GM19452 (cell line): ENCODE measurements around the gene THTPA.

Source experiments
- ATAC-seq: cut with Tn5 transposase; IDR thresholded peaks from one replicate; pipeline ENCODE4 v1.9.1; 2021; ENCODE audit not compliant: unreplicated experiment

The THTPA gene

GRCh38 chr14:23566778-23567185 is 10.7 kb downstream of the THTPA start:
- peak; percentile 6 for ATAC-seq

GRCh38 chr14:23567186-23568020 is 11.3 kb downstream of the THTPA start, which contains the start of gene AP1G2:
TSS of gene AP1G2 (minus strand) at chr14:23567791. CDS start at chr14:23567314, 477 bp downstream.
- peak; percentile 83 for ATAC-seq

GRCh38 chr14:23568021-23568599 is 12.0 kb downstream of the THTPA start:
- ATAC-seq, result no peak

- no peak for ATAC-seq
Measured at GRCh38 chr14:23568600-23569331, 12.7 kb downstream of the THTPA start.

DNA sequence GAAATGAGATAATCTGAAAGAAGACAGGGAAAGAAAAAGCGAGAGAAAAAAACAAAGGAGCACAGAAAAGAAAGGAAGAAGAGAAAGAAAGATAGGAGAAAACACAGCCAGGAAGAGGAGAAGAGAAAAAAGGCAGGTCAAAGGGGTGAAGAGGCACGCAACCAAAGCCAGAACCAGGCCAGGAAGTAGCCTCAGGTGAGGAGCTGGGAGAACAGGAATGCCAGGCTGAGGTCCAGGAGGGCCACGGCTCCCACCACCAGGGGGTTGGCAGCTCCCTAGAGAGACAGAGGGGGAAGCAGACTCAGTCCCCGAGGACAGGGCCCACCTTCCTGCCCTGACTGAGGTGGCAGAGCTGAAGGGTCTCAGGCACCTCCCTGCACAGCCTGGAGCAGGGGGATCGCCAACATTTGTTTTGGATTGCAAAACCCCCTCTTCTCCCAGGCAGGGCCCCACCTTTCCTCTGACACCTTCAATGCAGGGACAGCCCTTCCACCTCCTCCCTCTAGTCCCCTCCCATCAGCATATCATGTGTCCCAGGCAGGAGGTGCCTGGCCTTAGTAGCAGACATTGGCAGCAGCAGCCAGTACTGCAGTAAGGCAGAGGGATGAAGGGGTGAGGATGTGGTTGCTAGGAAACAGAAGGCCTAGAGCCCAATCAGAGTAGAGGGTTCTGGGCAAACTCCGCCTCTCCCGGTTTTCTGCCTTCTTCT is 13.5 kb downstream of the THTPA start:
- ATAC-seq, result no peak

DNA sequence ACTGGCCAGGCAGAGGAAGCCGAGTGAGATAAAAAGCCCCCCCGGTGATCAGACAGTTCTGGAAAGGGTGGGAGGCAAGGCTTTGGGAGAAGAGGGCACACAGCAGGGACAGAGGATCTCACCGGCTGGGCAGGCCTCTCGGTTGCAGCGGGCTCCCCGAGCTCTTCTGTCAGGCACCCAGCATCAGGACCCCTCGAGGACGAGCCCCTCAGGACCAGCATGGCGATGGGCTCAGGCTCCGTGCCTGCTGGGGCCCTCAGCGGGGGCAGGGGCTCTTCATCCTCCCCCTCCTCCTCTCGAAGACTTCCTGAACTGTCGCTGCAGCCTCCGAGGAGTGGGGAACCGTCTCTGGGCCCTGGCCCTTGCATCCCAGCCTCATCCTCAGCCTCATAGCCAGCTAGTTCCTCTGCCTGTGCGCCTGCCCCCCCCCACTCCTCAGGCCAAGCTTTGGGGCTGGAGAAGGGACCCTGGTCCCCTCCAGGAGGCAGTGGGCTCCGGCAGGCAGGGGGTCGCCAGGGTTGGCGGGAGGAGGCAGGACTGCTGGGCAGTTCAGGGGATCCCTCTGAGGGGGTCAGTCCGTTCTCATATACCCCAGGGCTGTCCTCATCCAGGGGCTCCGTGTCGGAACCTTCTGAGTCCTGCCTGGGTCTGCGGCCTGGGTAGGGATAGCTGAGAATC is 14.9 kb downstream of the THTPA start:
- ATAC-seq, result no peak

GRCh38 chr14:23571701-23572523 is 15.8 kb downstream of the THTPA start:
- ATAC-seq, result no peak

GRCh38 chr14:23572524-23572828 is 16.4 kb downstream of the THTPA start:
- ATAC-seq, result no peak

GRCh38 chr14:23572836-23573235 is 16.8 kb downstream of the THTPA start:
- no peak for ATAC-seq

DNA sequence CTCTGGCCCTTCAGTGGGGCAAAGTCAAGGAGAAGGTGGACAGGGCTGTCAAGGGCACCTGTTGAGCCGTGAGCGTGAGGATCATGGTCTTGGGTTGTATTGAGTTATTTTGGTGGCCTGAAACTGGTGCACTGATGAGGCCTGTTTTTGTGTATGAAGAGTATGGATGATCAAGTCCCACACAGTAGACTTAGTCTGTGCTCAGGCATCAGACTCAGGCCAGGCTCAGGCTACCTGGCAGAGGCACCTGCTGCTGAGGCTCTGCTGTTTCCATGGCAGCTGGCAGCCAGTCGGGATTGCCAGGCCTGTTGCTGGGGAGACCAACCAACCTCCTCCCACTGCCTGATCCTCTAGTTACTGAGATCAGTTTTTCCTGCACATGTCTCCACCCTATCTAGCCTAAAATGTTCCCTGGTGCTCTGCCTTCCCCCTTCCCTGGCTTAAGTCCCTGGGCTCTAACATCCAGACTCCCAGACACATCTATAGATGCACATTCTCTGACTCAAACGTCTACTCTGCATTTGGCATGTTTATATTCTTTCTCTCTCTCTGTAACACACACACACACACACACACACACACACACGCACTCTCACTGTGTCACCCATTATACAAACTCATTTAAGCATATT is 17.4 kb downstream of the THTPA start:
- no peak for ATAC-seq

DNA sequence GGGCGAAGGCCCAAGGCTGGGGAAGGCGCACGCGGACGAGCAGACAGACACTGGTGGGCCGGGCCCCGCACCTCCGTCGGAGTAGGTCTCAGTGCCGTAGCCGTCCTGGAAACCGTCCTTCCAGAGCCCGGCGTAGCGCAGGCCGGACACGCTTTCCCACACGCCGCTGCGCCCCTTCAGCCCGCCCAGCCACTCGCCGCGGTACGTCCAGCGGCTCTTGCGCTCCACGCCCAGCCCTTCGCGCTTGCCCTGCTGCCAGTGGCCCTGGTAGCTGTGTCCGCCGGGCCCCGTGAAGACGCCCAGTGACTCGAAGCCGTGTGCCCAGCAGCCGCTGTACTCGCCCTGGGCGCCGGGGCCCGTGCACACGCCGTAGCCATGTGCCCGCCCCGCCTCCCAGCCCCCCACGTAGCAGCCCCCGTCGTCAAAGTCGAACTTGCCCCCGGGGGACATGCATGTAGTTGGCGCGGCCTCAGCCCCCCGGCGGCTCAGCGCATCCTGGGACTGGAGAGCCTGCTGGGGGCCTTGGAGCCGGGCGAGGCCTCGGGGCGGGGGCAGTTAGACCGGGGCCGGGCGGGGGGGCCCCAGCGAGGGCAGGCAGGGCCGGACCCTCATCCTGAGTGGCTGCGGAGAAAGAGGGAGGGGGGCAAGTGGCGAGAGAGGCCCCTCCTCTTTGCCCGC is 21.1 kb downstream of the THTPA start:
- no peak for ATAC-seq

- no peak for ATAC-seq
Measured at GRCh38 chr14:23577710-23578392, 21.8 kb downstream of the THTPA start.

GRCh38 chr14:23578560-23579310 is 22.7 kb downstream of the THTPA start, which contains the start of gene JPH4:
TSS of gene JPH4 (minus strand) at chr14:23578790. CDS start at chr14:23577453, 1,337 bp downstream.
- no peak for ATAC-seq

DNA sequence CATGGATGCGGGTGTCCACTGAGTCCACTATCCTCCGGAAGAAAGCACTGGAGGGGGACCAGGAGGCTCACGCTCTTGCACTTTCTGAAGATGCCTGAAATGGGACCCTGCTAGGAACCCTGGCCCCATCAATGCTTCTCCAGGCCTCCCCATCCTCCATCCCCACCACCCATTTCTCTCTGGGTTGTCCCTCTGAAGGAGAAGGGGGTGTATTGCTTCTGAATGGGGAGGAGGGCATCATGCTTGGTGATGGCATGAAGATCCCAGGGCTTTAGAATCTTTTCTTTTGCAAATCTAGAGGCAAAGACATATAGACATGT is 23.2 kb downstream of the THTPA start:
- ATAC-seq, result no peak

DNA sequence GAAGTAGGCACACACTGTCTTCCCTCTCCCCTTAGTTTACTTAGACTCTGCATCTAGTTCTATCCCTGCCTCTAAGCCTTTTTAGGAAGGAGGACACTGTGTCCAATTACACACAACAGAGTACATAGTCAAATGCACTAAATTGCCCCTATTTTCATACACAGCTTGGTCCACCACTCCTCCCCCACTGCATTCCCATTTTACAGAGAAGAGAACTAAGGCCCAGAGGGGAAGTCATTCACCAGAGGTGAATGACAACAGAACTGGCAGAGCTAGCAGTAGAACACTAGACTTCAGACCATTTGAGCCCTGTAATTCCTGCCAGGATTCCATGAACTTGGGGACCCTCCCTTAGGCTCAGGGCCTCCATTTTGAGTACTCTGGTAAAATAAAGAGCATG is 23.7 kb downstream of the THTPA start:
- ATAC-seq, result no peak

GRCh38 chr14:23580152-23580926 is 24.3 kb downstream of the THTPA start:
- ATAC-seq, result no peak

- no peak for ATAC-seq
Measured at GRCh38 chr14:23580948-23581281, 24.8 kb downstream of the THTPA start.
